GM12892 (cell line): ENCODE measurements around the gene UBQLNL.

Source experiments
- POLR2A ChIP-seq: IDR thresholded peaks from 2 replicates; pipeline ENCODE4 v1.6.1; 2011; ENCODE audit warnings: low read depth, low read length, control low read depth
- POLR2AphosphoS5 ChIP-seq: IDR thresholded peaks from 2 replicates; pipeline ENCODE4 v1.6.1; 2011; ENCODE audit warnings: low read depth, low read length, control low read depth
- TAF1 ChIP-seq: IDR thresholded peaks from 2 replicates; pipeline ENCODE4 v1.6.1; 2011; ENCODE audit warnings: low read depth, mild to moderate bottlenecking, control low read depth, low read length, borderline replicate concordance

DNA sequence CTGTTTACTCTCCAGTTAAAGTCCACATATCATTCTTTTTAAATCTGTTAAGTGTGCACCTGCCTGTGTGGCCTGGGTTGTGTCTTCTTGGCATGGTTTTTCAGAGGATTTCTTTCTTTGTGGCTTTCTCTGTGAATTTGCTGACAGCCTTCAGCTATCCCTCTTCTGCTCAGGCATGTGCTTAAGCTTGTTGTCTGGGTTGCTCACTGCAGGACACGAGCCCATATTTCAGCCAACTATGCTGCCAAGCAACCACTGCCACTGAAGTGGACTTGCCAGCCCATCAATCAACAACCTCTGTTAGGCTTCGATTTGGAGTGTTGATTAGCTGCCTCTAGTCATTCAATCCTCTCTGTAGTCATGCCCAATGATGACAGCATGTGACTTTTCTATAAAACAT, 49.0 kb downstream of the UBQLNL start:
- TF ChIP-seq POLR2A (no peak), POLR2AphosphoS5 (no peak), TAF1 (no peak)
